Measurements from ENCODE around the gene TMEM18.

TMEM18 gene

GRCh38 chr2:633371-633770 lies 43.8 kb downstream of the TMEM18 start:
- FAIRE-seq: no peak

- FAIRE-seq: no peak
Measured at GRCh38 chr2:632471-632870, 44.7 kb downstream of the TMEM18 start.

GRCh38 chr2:631741-632140 lies 45.5 kb downstream of the TMEM18 start:
- no peak for FAIRE-seq

- FAIRE-seq: peak; percentile 21
Measured at GRCh38 chr2:630451-631320, 46.5 kb downstream of the TMEM18 start.

- no peak for FAIRE-seq
Measured at GRCh38 chr2:629961-630360, 47.2 kb downstream of the TMEM18 start.

- no peak for FAIRE-seq
Measured at GRCh38 chr2:628651-629050, 48.6 kb downstream of the TMEM18 start.

GRCh38 chr2:627926-628560 lies 49.2 kb downstream of the TMEM18 start:
- FAIRE-seq: no peak

GRCh38 chr2:627340-627709 lies 49.9 kb downstream of the TMEM18 start:
- FAIRE-seq: no peak

GRCh38 chr2:626491-627339 lies 50.5 kb downstream of the TMEM18 start:
- FAIRE-seq: no peak

- FAIRE-seq: no peak
Measured at GRCh38 chr2:625415-626333, 51.5 kb downstream of the TMEM18 start.

- FAIRE-seq: no peak
Measured at GRCh38 chr2:624551-625347, 52.5 kb downstream of the TMEM18 start.

GRCh38 chr2:624096-624495 lies 53.1 kb downstream of the TMEM18 start:
- no peak for FAIRE-seq

GRCh38 chr2:623130-623922 lies 53.9 kb downstream of the TMEM18 start:
- no peak for FAIRE-seq

GRCh38 chr2:622357-622756 lies 54.8 kb downstream of the TMEM18 start:
- no peak for FAIRE-seq

GRCh38 chr2:621303-622099 lies 55.7 kb downstream of the TMEM18 start:
- no peak for FAIRE-seq

GRCh38 chr2:620471-621302 lies 56.5 kb downstream of the TMEM18 start:
- FAIRE-seq: no peak

GRCh38 chr2:620004-620403 lies 57.2 kb downstream of the TMEM18 start:
- FAIRE-seq: no peak

GRCh38 chr2:618422-618990 lies 58.7 kb downstream of the TMEM18 start:
- no peak for FAIRE-seq
